C4-2B (cell line): ENCODE measurements around the gene ABHD17B.

Experiments used
- H3K27ac ChIP-seq: fragments of 450-650 bp; 2 replicates; pipeline ENCODE4 v1.5.1; 2017
- CTCF ChIP-seq: fragments of 450-650 bp; conservative IDR thresholded peaks from 2 replicates; pipeline ENCODE4 v1.5.1; 2017; ENCODE audit warnings: mild to moderate bottlenecking
- ZFX ChIP-seq: fragments of 450-650 bp; IDR thresholded peaks from 2 replicates; pipeline ENCODE4 v1.6.1; 2017

The ABHD17B gene

DNA sequence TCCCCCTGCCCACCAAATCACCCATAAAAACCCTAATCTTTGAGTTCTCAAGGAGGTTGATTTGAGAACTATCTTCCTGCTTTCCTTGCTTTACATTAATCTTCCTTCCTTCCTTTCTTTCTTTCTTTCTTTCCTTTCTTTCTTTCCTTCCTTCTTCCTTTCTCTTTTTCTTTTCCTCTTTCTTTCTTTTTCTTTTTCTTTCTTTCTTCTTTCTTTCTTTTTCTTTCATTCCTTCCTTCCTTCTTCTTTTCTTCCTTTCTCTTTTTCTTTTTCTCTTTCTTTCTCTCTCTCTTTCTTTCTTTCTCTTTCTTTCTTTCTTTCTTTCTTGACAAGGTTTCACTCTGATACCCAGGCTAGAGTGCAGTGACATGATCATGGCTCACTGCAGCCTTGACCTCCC is 75.4 kb downstream of the ABHD17B start:
- TF ChIP-seq CTCF (no peak), ZFX (no peak)
- no peak overlapping the region for H3K27ac ChIP-seq

GRCh38 chr9:71830929-71831328 is 80.1 kb downstream of the ABHD17B start:
- no peak overlapping the region for H3K27ac ChIP-seq
- TF ChIP-seq CTCF (no peak), ZFX (no peak)

DNA sequence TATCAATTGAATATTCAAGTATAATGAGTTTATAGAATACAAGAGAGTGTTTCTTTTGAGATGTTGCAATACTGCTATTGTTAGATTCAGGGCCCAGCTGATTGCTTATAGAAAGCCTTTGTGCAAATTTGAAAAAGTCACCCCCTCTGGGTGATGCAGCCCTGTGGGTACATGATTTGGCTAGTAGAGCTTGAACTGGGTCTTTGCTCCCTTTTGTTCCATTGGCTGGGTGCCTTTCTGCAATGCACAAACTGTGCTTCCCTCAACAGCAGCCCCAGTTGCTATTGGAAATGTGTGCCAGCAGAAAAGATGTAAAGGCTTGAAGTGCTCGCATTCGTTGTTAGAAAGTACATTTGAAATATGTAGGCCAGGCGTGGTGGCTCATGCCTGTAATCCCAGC is 80.8 kb downstream of the ABHD17B start:
- no peak overlapping the region for H3K27ac ChIP-seq
- TF ChIP-seq CTCF, result no peak
- no peak for TF ChIP-seq ZFX

DNA sequence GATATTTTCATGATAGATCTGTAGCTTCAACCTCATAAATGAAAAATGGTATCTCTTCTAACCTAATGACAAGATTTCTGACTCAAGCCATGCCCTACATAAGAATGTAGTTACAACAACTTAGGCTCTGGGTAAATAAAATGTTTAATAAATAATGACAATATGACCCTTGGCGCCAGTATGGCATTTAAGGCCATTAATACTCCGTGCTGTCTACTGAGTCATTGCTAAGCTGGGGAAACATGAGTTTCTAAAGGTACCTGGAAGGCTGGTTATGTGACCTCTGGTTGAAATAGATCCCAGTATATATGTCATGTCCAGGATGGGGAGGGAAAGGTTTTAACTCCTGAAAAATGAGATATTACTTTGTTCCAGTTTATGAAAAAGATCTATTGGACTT is 84.7 kb downstream of the ABHD17B start:
- H3K27ac ChIP-seq, result no peak overlapping the region
- no peak for TF ChIP-seq ZFX
- TF ChIP-seq CTCF, result no peak

DNA sequence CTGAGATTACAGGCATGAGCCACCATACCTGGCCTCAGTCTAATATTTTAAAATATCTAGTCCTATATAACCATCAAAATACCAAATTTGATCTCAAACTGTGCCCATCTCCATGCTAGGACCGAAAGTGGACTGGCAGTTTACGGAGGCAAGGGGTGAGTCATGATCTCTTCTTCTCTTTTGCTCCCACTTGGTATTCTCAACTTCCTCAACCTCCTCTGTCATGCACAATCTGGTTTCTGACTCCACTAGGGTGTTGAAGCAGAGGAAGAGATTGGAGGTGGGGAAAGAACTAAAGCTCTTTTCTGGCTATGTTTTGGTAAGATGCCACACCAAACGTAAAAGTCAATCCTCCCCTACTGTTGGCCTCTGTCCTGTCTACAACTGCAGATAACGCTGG is 86.7 kb downstream of the ABHD17B start:
- no peak overlapping the region for H3K27ac ChIP-seq
- TF ChIP-seq ZFX, result no peak
- no peak for TF ChIP-seq CTCF

- H3K27ac ChIP-seq, result no peak overlapping the region
- TF ChIP-seq ZFX (no peak), CTCF (no peak)
Observed at GRCh38 chr9:71822935-71823334, 88.1 kb downstream of the ABHD17B start.

- no peak for TF ChIP-seq ZFX
- TF ChIP-seq CTCF, result no peak
- H3K27ac ChIP-seq, result no peak overlapping the region
Observed at GRCh38 chr9:71822456-71822855, 88.5 kb downstream of the ABHD17B start.
